ENCODE results near the gene KRTAP9-2. TPM values are rescaled to one million over a fixed set of nuclear protein-coding genes. Genes with fewer than 3 reads are reported as not detected.

Gene KRTAP9-2, protein sequence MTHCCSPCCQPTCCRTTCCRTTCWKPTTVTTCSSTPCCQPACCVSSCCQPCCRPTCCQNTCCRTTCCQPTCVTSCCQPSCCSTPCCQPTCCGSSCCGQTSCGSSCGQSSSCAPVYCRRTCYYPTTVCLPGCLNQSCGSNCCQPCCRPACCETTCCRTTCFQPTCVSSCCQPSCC
- not detected in 2 replicates for total RNA-seq

DNA sequence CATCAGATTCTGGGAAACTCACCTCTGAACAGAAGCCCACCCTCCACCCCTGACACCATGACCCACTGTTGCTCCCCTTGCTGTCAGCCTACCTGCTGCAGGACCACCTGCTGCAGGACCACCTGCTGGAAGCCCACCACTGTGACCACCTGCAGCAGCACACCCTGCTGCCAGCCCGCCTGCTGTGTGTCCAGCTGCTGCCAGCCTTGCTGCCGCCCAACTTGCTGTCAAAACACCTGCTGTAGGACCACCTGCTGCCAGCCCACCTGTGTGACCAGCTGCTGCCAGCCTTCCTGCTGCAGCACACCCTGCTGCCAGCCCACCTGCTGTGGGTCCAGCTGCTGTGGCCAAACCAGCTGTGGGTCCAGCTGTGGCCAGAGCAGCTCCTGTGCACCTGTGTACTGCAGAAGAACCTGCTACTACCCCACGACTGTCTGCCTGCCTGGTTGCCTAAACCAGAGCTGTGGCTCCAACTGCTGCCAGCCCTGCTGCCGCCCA is at the start of gene KRTAP9-2:
Gene KRTAP9-2 (plus strand): TSS at position 51 of the 498 bp plus-strand sequence. CDS start 7 bp downstream, at position 58.

DNA sequence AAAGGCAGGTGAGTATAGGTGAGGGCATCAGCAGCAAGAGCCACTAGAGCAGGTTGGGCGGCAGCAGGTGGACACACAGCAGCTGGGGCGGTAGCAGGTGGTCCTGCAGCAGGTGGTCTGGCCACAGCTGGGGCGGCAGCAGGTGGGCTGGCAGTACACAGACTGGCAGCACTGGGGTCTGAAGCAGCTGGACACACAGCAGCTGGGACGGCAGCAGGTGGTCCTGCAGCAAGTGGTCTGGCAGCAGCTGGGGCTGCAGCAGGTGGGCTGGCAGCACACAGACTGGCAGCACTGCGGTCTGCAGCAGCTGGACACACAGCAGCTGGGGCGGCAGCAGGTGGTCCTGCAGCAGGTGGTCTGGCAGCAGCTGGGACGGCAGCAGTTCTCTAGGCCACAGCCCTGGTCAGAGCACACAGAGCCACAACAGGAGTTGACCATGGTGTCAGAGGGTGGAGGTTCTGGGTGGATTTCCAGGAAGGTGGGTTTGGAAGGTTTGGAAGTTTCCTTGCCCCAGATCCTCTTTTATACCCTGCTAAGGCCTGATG is 48.6 kb upstream of the KRTAP9-2 start, which contains the start of gene KRTAP4-2:
Gene KRTAP4-2 (minus strand): TSS at position 495 of the 545 bp plus-strand sequence. CDS start 57 bp downstream, at position 438.

DNA sequence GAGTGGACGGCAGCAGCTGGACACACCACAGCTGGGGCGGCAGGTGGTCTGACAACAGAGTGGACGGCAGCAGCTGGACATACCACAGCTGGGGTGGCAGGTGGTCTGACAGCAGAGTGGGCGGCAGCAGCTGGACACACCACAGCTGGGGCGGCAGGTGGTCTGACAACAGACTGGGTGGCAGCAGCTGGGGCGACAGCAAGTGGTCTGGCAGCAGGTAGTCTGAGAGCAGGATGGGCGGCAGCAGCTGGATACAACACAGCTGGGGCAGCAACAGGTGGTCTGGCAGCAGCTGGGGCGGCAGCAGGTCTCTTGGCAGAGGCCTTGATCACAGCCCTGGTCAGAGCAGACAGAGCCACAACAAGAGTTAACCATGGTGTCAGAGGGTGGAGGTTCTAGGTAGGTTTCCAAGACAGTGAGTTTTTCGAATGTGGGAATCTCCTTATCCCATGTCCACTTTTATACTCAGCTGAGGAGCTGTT is 41.9 kb upstream of the KRTAP9-2 start, which contains the start of gene KRTAP4-1:
Gene KRTAP4-1 (minus strand): TSS at position 432 of the 482 bp plus-strand sequence. CDS start 57 bp downstream, at position 375.

DNA sequence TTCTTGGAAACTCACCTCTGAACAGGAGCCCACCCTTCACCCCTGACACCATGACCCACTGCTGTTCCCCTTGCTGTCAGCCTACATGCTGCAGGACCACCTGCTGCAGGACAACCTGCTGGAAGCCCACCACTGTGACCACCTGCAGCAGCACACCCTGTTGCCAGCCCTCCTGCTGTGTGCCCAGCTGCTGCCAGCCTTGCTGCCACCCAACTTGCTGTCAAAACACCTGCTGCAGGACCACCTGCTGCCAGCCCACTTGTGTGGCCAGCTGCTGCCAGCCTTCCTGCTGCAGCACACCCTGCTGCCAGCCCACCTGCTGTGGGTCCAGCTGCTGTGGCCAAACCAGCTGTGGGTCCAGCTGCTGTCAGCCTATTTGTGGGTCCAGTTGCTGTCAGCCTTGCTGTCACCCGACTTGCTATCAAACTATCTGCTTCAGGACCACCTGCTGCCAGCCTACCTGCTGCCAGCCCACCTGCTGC is 36.6 kb upstream of the KRTAP9-2 start, which contains the start of gene KRTAP9-1:
Gene KRTAP9-1 (plus strand): TSS at position 51 of the 482 bp plus-strand sequence. CDS start 0 bp downstream, at position 51.

DNA sequence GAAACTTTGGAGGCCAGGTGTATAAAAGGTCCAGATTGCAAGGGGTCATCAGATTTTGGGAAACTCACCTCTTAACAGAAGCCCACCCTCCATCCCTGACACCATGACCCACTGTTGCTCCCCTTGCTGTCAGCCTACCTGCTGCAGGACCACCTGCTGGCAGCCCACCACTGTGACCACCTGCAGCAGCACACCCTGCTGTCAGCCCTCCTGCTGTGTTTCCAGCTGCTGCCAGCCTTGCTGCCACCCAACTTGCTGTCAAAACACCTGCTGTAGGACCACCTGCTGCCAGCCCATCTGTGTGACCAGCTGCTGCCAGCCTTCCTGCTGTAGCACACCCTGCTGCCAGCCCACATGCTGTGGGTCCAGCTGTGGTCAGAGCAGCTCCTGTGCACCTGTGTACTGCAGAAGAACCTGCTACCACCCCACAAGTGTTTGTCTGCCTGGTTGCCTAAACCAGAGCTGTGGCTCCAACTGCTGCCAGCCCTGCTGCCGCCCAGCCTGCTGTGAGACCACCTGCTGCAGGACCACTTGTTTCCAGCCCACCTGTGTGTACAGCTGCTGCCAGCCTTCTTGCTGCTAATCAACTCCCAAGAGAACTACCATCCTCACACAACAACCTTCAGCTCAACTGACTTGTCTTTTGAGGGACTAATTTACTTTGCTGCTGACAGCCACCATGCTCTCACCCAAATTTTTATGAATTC is 6.1 kb downstream of the KRTAP9-2 start, which contains the start of gene KRTAP9-3:
Gene KRTAP9-3 (plus strand): TSS at position 51 of the 707 bp plus-strand sequence. CDS start 53 bp downstream, at position 104.

DNA sequence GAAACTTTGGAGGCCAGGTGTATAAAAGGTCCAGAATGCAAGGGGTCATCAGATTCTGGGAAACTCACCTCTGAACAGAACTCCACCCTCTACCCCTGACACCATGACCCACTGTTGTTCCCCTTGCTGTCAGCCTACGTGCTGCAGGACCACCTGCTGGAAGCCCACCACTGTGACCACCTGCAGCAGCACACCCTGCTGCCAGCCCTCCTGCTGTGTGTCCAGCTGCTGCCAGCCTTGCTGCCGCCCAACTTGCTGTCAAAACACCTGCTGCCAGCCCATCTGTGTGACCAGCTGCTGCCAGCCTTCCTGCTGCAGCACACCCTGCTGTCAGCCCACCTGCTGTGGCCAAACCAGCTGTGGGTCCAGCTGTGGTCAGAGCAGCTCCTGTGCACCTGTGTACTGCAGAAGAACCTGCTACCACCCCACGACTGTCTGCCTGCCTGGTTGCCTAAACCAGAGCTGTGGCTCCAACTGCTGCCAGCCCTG is 11.5 kb downstream of the KRTAP9-2 start, which contains the start of gene KRTAP9-8:
Gene KRTAP9-8 (plus strand): TSS at position 51 of the 489 bp plus-strand sequence. CDS start 53 bp downstream, at position 104.

DNA sequence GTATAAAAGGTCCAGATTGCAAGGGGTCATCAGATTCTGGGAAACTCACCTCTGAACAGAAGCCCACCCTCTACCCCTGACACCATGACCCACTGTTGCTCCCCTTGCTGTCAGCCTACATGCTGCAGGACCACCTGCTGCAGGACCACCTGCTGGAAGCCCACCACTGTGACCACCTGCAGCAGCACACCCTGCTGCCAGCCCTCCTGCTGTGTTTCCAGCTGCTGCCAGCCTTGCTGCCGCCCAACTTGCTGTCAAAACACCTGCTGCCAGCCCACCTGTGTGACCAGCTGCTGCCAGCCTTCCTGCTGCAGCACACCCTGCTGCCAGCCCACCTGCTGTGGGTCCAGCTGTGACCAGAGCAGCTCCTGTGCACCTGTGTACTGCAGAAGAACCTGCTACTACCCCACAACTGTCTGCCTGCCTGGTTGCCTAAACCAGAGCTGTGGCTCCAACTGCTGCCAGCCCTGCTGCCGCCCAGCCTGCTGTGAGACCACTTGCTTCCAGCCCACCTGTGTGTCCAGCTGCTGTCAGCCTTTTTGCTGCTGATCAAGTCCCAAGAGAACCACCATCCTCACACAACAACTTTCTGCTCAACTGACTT is 23.3 kb downstream of the KRTAP9-2 start, which contains the start of gene KRTAP9-4:
Gene KRTAP9-4 (plus strand): TSS at position 51 of the 604 bp plus-strand sequence. CDS start 34 bp downstream, at position 85.

DNA sequence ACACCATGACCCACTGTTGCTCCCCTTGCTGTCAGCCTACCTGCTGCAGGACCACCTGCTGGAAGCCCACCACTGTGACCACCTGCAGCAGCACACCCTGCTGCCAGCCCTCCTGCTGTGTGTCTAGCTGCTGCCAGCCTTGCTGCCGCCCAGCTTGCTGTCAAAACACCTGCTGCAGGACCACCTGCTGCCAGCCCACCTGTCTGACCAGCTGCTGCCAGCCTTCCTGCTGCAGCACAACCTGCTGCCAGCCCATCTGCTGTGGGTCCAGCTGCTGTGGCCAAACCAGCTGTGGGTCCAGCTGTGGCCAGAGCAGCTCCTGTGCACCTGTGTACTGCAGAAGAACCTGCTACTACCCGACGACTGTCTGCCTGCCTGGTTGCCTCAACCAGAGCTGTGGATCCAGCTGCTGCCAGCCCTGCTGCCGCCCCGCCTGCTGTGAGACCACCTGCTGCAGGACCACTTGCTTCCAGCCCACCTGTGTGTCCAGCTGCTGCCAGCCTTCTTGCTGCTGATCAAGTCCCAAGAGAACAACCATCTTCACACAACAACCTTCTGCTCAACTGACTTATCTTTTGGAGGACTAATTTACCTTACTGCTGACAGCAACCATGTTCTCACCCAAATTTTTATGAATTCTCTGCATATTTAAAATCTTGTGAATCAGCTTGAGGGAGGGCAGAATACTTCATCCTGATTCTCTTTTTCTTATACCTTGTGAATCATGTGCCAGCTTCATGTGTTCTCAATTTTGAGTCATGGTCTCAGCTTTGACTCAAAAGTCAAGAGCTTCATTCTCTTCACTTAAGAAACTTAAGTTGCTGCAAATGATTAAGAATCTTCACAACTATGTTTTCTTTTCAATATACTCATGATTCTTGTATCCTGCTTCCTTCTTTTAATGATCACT is 29.2 kb downstream of the KRTAP9-2 start, which contains the start of gene KRTAP9-9:
Gene KRTAP9-9 (plus strand): TSS at position 4 of the 910 bp plus-strand sequence.

DNA sequence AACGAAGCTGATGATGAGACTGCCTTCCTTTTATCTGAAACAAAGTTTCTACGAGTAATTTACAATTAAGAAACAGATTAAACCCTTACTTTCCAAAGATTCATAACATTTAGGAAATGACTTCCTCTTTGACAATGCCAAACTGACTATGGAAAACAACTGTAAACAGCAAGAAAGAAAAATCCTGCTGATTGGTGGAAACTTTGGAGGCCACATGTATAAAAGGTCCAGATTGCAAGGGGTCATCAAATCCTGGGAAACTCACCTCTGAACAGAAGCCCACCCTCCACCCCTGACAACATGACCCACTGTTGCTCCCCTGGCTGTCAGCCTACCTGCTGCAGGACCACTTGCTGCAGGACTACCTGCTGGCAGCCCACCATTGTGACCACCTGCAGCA is 38.6 kb downstream of the KRTAP9-2 start, which contains the start of gene KRTAP9-6:
Gene KRTAP9-6 (plus strand): TSS at position 301 of the 400 bp plus-strand sequence. CDS start 0 bp downstream, at position 301.

DNA sequence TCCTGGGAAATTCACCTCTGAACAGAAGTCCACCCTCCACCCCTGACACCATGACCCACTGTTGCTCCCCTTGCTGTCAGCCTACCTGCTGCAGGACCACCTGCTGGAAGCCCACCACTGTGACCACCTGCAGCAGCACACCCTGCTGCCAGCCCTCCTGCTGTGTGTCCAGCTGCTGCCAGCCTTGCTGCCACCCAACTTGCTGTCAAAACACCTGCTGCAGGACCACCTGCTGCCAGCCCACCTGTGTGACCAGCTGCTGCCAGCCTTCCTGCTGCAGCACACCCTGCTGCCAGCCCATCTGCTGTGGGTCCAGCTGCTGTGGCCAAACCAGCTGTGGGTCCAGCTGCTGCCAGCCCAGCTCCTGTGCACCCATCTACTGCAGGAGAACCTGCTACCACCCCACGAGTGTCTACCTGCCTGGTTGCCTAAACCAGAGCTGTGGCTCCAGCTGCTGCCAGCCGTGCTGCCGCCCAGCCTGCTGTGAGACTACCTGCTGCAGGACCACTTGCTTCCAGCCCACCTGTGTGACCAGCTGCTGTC is 49.3 kb downstream of the KRTAP9-2 start, which contains the start of gene KRTAP9-7:
Gene KRTAP9-7 (plus strand): TSS at position 51 of the 543 bp plus-strand sequence. CDS start 0 bp downstream, at position 51.

Small RNAs within 50 kb of the gene (small RNA-seq; reads per million reads assigned to genes)
- not detected for gene KRTAP4-17P

Other genes with a start within 250 kb of the KRTAP9-2 start
- not detected in 2 replicates for gene KRT40, start 242.3 kb upstream of the KRTAP9-2 start, total RNA-seq
- gene KRTAP3-3, start 232.5 kb upstream of the KRTAP9-2 start, total RNA-seq, result not detected in 2 replicates
- gene KRTAP3-2, start 226.7 kb upstream of the KRTAP9-2 start, total RNA-seq, result not detected in 2 replicates
- not detected in 2 replicates for gene KRTAP3-1, start 217.5 kb upstream of the KRTAP9-2 start, total RNA-seq
- gene KRTAP1-5, start 199.4 kb upstream of the KRTAP9-2 start, total RNA-seq, result 1.5 and 6.0 TPM in 2 replicates
- not detected in 2 replicates for gene KRTAP1-4, start 196.5 kb upstream of the KRTAP9-2 start, total RNA-seq
- not detected in 2 replicates for gene KRTAP1-3, start 191.8 kb upstream of the KRTAP9-2 start, total RNA-seq
- not detected in 2 replicates for gene KRTAP1-1, start 185.2 kb upstream of the KRTAP9-2 start, total RNA-seq
- gene KRTAP2-1, start 179.3 kb upstream of the KRTAP9-2 start, total RNA-seq, result not detected in 2 replicates
- not detected in 2 replicates for gene KRTAP2-2, start 171.4 kb upstream of the KRTAP9-2 start, total RNA-seq
- gene KRTAP2-3, start 166.5 kb upstream of the KRTAP9-2 start, total RNA-seq, result not detected in 2 replicates
- not detected in 2 replicates for gene KRTAP2-4, start 160.8 kb upstream of the KRTAP9-2 start, total RNA-seq
- gene KRTAP4-7, start 142.5 kb upstream of the KRTAP9-2 start, total RNA-seq, result not detected in 2 replicates
- not detected in 2 replicates for gene KRTAP4-8, start 128.5 kb upstream of the KRTAP9-2 start, total RNA-seq
- not detected in 2 replicates for gene KRTAP4-16, start 124.4 kb upstream of the KRTAP9-2 start, total RNA-seq
- gene KRTAP4-9, start 121.3 kb upstream of the KRTAP9-2 start, total RNA-seq, result not detected in 2 replicates
- not detected in 2 replicates for gene KRTAP4-11, start 108.3 kb upstream of the KRTAP9-2 start, total RNA-seq
- gene KRTAP4-12, start 102.5 kb upstream of the KRTAP9-2 start, total RNA-seq, result not detected in 2 replicates
- gene KRTAP4-6, start 86.1 kb upstream of the KRTAP9-2 start, total RNA-seq, result not detected in 2 replicates
- gene KRTAP4-5, start 76.8 kb upstream of the KRTAP9-2 start, total RNA-seq, result not detected in 2 replicates
- not detected in 2 replicates for gene KRTAP4-4, start 65.9 kb upstream of the KRTAP9-2 start, total RNA-seq
- not detected in 2 replicates for gene KRTAP4-3, start 58.4 kb upstream of the KRTAP9-2 start, total RNA-seq
- not detected in 2 replicates for gene KRTAP4-2, start 48.4 kb upstream of the KRTAP9-2 start, total RNA-seq
- gene KRTAP4-1, start 41.7 kb upstream of the KRTAP9-2 start, total RNA-seq, result not detected in 2 replicates
- not detected in 2 replicates for gene KRTAP9-1, start 36.8 kb upstream of the KRTAP9-2 start, total RNA-seq
- gene KRTAP9-3, start 5.8 kb downstream of the KRTAP9-2 start, total RNA-seq, result not detected in 2 replicates
- gene KRTAP9-8, start 11.4 kb downstream of the KRTAP9-2 start, total RNA-seq, result not detected in 2 replicates
- not detected in 2 replicates for gene KRTAP9-4, start 23.0 kb downstream of the KRTAP9-2 start, total RNA-seq
- gene KRTAP9-9, start 28.7 kb downstream of the KRTAP9-2 start, total RNA-seq, result not detected in 2 replicates
- not detected in 2 replicates for gene KRTAP9-6, start 38.7 kb downstream of the KRTAP9-2 start, total RNA-seq
- not detected in 2 replicates for gene KRTAP9-7, start 49.0 kb downstream of the KRTAP9-2 start, total RNA-seq
- gene KRTAP29-1, start 76.2 kb downstream of the KRTAP9-2 start, total RNA-seq, result not detected in 2 replicates
- not detected in 2 replicates for gene KRTAP16-1, start 82.7 kb downstream of the KRTAP9-2 start, total RNA-seq
- not detected in 2 replicates for gene KRTAP17-1, start 89.1 kb downstream of the KRTAP9-2 start, total RNA-seq
- not detected in 2 replicates for gene KRT33A, start 124.2 kb downstream of the KRTAP9-2 start, total RNA-seq
- not detected in 2 replicates for gene KRT33B, start 143.2 kb downstream of the KRTAP9-2 start, total RNA-seq
- 0.16 TPM in 1 of 2 replicates, not detected in the other for gene KRT34, start 155.7 kb downstream of the KRTAP9-2 start, total RNA-seq
- not detected in 2 replicates for gene KRT31, start 171.0 kb downstream of the KRTAP9-2 start, total RNA-seq
- gene KRT37, start 197.9 kb downstream of the KRTAP9-2 start, total RNA-seq, result not detected in 2 replicates
- gene KRT38, start 214.3 kb downstream of the KRTAP9-2 start, total RNA-seq, result not detected in 2 replicates
- not detected in 2 replicates for gene KRT32, start 240.7 kb downstream of the KRTAP9-2 start, total RNA-seq

Data from hair follicle dermal papilla cell (primary cell).